Measurements from ENCODE around the gene ULK4. TPM values are rescaled to one million over a fixed set of nuclear protein-coding genes. Genes with fewer than 3 reads are reported as not detected.

The ULK4 gene
- total and polyA plus RNA-seq, 9 of the 15 experiments (the other 6 are each of a cell fraction or from before 2014, with no cell fraction given), result 3.0 to 5.9 (median 3.5) TPM

- TF ChIP-seq, protein P1, sequence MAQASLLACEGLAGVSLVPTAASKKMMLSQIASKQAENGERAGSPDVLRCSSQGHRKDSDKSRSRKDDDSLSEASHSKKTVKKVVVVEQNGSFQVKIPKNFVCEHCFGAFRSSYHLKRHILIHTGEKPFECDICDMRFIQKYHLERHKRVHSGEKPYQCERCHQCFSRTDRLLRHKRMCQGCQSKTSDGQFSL (CRISPR knock-in tag; IDR thresholded peaks at IDR 0.05), result no peak
- TF ChIP-seq, protein P1 (tag; IDR thresholded peaks at IDR 0.05), result no peak
- no peak for TF ChIP-seq ZNF79 (CRISPR knock-in tag; IDR thresholded peaks at IDR 0.05; ENCODE audit: low read depth)
- TF ChIP-seq THAP12 (CRISPR knock-in tag; IDR thresholded peaks at IDR 0.05), result no peak
- TF ChIP-seq RB1 (IDR thresholded peaks at IDR 0.05; ENCODE audit: low read depth), result no peak
- no peak for TF ChIP-seq PRMT5 (CRISPR knock-in tag; IDR thresholded peaks at IDR 0.05)
- TF ChIP-seq YBX1 (IDR thresholded peaks at IDR 0.05), result no peak
Measured at GRCh38 chr3:41991437-41991836, 29.5 kb upstream of the ULK4 start (continued).

DNA sequence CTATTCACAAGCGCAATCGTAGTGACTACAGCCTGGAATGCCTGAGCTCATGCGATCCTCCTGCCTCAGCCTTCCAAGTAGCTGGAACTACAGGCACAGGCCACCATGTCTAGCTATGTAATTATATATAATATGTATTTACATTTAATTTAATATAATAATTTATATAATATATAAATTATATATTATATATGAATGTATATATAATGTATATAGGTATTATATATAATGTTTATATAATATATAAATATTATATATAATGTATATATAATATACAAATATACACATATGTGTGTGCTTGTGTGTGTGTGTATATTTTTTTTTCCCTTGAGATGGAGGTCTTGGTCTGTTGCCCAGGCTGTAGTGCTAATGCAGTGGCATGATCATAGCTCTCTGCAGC is 27.6 kb upstream of the ULK4 start:
- no peak overlapping the region for H2AFZ ChIP-seq (ENCODE audit: low read depth, low read length)
- H3K27me3 ChIP-seq (ENCODE audit: control insufficient read depth in 2 of 2, insufficient read depth in 2 of 2, low read length in 2 of 2), result no peaks in the 10 kb centered on the region; a peak in 1 of 5 replicates
- ChIA-PET CTCF (ENCODE audit: low intra/inter-chr PET ratio) (no interaction called here), POLR2A (interaction anchor here (1.0 to 1.4 kb wide), 2 partner anchors 22 to 23 kb away, joined by 3 to 5 read pairs; no protein-coding TSS in a partner anchor)
- no peak overlapping the region for H3K27ac ChIP-seq (ENCODE audit: extremely low read depth, low read depth, low read length)
- TF ChIP-seq TRIM24 (IDR thresholded peaks at IDR 0.05) (no peak), ZNF124 (CRISPR knock-in tag; IDR thresholded peaks at IDR 0.05) (no peak), ZNF324 (CRISPR knock-in tag; IDR thresholded peaks at IDR 0.05) (no peak), ZNF175 (CRISPR knock-in tag; IDR thresholded peaks at IDR 0.05; ENCODE audit: low read depth) (no peak), KDM2B (CRISPR knock-in tag; IDR thresholded peaks at IDR 0.05) (no peak), FOXA3 (CRISPR knock-in tag; conservative IDR thresholded peaks at IDR 0.05 in 1 of 2, IDR thresholded peaks at IDR 0.05 in 1 of 2) (no peak), ELF2 (CRISPR knock-in tag; IDR thresholded peaks at IDR 0.05) (no peak), POLR2AphosphoS5 (IDR thresholded peaks at IDR 0.05; ENCODE audit: control insufficient read depth, insufficient read depth, low read depth, low read length) (no peak), ZKSCAN3 (CRISPR knock-in tag; IDR thresholded peaks at IDR 0.05) (no peak), ARNT (IDR thresholded peaks at IDR 0.05) (no peak)
- TF ChIP-seq, protein P2, sequence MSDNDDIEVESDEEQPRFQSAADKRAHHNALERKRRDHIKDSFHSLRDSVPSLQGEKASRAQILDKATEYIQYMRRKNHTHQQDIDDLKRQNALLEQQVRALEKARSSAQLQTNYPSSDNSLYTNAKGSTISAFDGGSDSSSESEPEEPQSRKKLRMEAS (CRISPR knock-in tag; IDR thresholded peaks at IDR 0.05), result no peak
- no TSS peak for BruUV-seq (replicated peaks)
- no peaks in the 10 kb centered on the region for H3K9me3 ChIP-seq (replicated peaks; ENCODE audit: control insufficient read depth, insufficient read depth, low read depth, low read length)
- H3K9me1 ChIP-seq (ENCODE audit: control insufficient read depth, insufficient read depth, low read length), result no peaks in the 10 kb centered on the region
- H3K79me2 ChIP-seq (ENCODE audit: control insufficient read depth, insufficient read depth, low read length), result no peaks in the 10 kb centered on the region
- no peak overlapping the region for H3K9ac ChIP-seq (ENCODE audit: insufficient read depth in 1 of 2, low read depth in 2 of 2, low read length in 2 of 2)
- no peaks in the 10 kb centered on the region for H3K36me3 ChIP-seq (ENCODE audit: control insufficient read depth, insufficient read depth, low read length)
- no peaks in the 10 kb centered on the region; a peak in 1 of 5 replicates for H3K4me1 ChIP-seq (replicated peaks in 1 of 2; ENCODE audit: control insufficient read depth in 2 of 2, insufficient read depth in 2 of 2, low read length in 2 of 2)
- ATAC-seq (no peak), DNase-seq (ENCODE audit: extremely low read depth in 1 of 4, low spot score in 3 of 4) (no peak), FAIRE-seq (no peak)
- no peaks in the 10 kb centered on the region for H4K20me1 ChIP-seq (replicated peaks; ENCODE audit: control insufficient read depth, insufficient read depth, low read length)
- in situ Hi-C loops (cut with MboI), result no loop called here
- no peak overlapping the region for H3K4me2 ChIP-seq (ENCODE audit: insufficient read depth, low read length)
- intact Hi-C loops (cut with micrococcal nuclease), result no loop called here
- no peak overlapping the region for H3K4me3 ChIP-seq
- 42% methylated on average over 3 of the region's 3 CpGs for WGBS (ENCODE audit: insufficient coverage, low coverage, missing lambda C conversion rate)

All from K562 (cell line).